Left colon (tissue), 2 donors: ENCODE results near the gene FGF9. TPM values are rescaled to one million over a fixed set of nuclear protein-coding genes. Genes with fewer than 3 reads are reported as not detected.
A peak's percentile ranks its signal among the peaks of the same experiment; 100 is the strongest.

Experiments used
- ATAC-seq: fragments of 200-7000 bp; cut with Tn5 transposase; one replicate; pipeline ENCODE4 v1.9.1; 2020; ENCODE audit warnings: mild to moderate bottlenecking, moderate library complexity
- DNase-seq, 2 donors: peaks; one replicate each; pipeline ENCODE4 v3.0.0-alpha.2; 2020
- intact Hi-C, 2 donors: fragments of 100-400 bp; cut with DNase I in 1 of 2; cut with micrococcal nuclease in 1 of 2; formaldehyde crosslinking; loops; one replicate each; pipeline versions ENCODE4 v1.11.2 to v1.14.0; 2022; cut with DNase I, micrococcal nuclease
- total RNA-seq, 2 donors: library from RNA; stranded (reverse); fragmentation: NEBNext Ultra II Directional; extraction: Animal tissue kit (Norgen Biotek cat#: 25700); gene quantifications; one replicate each; pipeline ENCODE4 v1.2.1, GENCODE V29; 2021
- donor health status: DM: no; HTN: no; CAD: no.
- donor health status: DM: yes; HTN: yes; CAD: no.

Gene FGF9
- total RNA-seq, 2 donors from 2014 or later = 0.61 to 4.5 TPM

DNA sequence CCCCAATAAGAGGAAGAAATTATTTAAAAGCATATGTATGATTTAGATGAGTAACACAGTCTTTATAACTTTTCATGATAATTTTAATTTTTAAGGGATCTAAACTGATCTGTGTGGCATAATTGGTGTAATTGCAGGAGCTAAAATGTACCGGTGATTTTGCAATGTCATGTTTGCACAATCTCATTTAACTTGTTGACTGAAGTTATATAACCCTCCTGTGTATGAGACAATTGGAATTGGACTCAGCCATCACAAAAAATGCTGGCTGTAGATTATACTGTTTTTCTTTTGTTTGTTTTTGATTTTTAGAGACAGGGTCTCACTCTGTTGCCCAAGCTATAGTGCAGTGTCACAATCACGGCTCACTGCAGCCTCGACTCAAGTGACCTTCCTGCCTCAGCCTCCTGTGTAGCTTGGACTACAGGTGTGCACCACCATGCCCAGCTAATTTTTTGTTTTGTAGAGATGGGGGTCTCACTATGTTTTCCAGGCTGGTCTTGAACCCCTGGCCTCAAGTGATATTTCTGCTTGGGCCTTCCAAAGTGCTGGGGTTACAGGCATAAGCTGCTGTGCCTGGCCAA lies 26.1 kb downstream of the FGF9 start:
- ATAC-seq (peak; percentile 89), DNase-seq (no peak)
- intact Hi-C loops = no loop called here

DNA sequence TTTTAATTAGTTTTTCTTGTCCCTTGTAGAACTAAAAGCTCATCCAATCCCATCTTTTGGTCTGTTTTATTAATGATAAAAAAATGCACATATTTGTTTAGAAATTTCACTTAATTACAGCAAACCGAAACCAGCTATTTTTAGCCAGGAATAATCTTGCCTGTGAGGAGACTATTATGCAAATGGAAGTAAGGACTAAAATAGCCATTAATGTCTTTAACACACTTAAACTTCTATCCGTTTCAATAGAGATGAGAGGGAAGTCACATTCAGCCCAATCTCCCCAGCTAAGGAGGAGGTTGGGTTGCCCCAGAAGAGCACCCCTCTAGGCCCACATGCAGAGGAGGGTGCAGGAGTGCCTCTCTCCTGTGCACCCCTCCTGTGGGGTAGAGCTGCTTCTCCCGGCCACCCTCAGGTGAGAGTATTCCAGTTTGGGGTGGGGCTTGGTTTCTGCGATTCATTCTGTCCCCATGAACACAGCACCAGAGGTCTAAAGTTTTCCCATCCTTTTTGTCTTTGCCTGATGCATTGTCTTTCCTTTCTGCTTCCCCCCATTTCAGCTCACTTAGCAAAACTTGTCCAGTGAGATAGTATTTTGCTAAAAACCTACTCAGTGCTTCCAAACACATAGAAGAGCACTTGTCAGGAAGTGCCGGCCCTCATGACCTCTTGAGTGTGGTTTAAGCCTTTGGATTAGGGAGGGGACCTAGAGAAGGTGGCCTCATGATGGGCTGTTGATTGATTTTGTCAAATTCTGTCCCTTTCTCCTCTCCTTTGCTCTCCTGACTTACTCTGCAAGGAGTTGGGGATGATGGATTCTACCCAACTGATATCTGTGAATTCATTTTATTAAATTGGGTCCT lies 28.2 kb downstream of the FGF9 start:
- ATAC-seq (no peak), DNase-seq (no peak)
- intact Hi-C loops = no loop called here

DNA sequence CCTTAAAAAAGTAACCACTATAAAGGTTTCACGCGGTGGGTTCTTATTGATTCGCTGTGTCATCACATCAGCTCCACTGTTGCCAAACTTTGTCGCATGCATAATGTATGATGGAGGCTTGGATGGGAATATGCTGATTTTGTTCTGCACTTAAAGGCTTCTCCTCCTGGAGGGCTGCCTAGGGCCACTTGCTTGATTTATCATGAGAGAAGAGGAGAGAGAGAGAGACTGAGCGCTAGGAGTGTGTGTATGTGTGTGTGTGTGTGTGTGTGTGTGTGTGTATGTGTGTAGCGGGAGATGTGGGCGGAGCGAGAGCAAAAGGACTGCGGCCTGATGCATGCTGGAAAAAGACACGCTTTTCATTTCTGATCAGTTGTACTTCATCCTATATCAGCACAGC lies 30.6 kb downstream of the FGF9 start:
- DNase-seq (no peak), ATAC-seq (no peak)
- intact Hi-C loops = no loop called here

DNA sequence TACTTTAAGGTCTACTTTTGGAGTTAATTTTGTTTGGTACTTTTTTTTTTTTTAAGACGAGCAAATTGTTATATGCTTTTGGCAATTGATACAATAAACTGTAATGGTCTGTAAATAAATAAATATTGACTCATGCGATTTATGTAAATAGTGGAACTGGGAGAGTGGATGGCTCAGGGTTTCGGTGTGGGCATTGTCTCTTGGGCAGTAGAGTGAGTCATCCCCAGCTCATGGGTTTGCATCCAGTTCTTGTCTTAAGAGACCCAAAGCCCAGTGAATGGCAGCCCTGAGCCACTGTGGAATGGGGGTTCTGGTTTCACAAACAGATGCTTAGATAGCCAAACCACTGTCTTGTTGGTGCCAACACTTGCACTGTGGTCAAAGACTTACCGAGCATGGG lies 33.0 kb downstream of the FGF9 start:
- no peak for DNase-seq
- ATAC-seq = peak; percentile 26
- intact Hi-C loops = no loop called here

DNA sequence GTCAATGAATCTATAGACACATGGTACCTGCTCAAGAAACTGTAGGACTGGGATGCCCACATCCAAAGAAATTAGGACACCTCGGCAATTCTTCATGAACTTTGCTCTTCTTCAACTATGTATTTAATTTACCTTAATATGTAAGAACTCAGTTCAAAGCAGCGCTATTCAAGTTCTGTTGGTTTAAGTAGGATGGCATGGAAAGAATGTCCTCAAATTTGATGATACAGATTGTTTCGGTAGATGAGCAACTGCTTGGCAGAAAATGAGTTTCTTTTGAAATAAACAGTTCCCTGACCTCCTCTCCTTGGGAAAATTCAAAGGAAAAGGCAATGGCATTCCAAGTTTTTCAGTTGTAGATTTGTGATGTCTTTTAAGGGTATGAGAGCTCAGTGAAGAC lies 36.7 kb downstream of the FGF9 start:
- ATAC-seq (no peak), DNase-seq (no peak)
- intact Hi-C loops = no loop called here

DNA sequence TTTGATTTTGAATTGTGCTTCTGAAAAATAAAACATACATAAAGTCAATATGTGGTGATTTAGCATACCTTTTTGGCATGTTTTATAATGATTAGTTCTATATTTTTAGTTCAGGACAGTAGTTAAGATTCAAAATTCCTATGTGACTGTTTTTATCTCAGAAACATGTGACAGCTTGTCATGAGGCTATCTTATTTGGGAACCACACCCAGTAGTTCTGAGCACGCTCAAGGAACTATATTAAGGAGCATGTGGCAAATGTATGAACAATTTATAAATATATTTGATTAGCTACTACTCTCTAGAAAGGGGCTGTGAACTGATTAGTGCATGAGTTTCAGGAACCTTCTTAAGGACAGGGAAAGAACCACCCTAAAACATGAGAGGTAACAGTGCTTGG lies 38.8 kb downstream of the FGF9 start:
- intact Hi-C loops = no loop called here
- ATAC-seq = no peak
- no peak for DNase-seq

DNA sequence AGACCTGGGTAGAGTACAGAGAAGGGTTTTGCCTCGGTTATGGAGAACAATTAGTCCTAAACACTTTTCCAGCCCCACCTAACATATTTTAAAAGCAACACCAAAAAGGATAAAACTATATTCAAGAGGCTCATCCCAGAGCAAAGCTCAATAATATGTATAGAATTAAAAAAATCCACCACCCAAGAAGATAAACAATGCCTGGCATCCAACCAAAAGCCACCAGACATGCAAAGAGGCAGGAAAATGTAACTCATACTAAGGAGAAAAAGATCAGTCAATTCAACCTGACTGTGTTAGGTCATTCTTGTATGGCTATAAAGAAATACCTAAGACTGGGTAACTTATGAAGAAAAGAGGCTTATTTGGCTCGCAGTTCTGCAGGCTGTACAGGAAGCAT lies 39.3 kb downstream of the FGF9 start:
- intact Hi-C loops = no loop called here
- ATAC-seq = no peak
- DNase-seq = no peak

DNA sequence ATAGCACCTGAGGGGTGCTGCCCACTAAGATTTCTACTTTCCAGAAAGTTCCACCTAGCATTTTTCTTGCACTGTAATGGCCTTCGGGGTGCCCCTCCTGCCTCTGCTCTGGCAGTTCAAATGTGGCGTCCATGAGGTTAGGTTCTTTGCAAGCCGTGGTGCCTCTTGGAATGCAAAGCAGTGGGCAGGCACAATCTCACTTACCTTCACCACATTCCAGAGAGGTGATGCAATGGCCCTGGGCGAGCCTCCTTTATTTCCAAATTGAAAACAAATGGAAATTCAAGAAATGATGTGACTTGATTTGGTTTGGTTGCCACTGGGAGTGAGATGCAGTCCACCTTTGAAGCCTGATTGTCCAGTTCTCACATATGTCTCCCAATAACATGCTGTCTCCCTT lies 46.9 kb downstream of the FGF9 start:
- intact Hi-C loops = no loop called here
- ATAC-seq (no peak), DNase-seq (no peak)

DNA sequence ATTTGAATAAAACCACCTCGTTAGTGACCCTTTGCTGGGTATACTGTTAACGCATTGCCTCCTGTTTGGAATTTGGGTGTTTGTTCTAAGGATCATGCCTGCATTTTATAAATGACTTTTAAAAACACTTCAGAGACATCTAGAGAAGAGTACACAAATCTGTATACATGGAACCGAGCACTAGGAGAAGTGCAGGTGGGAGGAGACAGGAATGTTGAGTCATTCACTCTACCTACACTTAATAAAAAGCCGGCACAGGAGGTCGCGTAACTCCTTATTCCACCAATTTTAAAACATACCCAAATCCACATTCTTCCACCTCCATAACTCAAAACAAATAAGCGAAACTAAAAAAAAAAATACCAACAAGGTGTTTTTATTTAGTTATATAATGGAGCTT lies 48.6 kb downstream of the FGF9 start:
- ATAC-seq (no peak), DNase-seq (no peak)
- intact Hi-C loops = no loop called here

DNA sequence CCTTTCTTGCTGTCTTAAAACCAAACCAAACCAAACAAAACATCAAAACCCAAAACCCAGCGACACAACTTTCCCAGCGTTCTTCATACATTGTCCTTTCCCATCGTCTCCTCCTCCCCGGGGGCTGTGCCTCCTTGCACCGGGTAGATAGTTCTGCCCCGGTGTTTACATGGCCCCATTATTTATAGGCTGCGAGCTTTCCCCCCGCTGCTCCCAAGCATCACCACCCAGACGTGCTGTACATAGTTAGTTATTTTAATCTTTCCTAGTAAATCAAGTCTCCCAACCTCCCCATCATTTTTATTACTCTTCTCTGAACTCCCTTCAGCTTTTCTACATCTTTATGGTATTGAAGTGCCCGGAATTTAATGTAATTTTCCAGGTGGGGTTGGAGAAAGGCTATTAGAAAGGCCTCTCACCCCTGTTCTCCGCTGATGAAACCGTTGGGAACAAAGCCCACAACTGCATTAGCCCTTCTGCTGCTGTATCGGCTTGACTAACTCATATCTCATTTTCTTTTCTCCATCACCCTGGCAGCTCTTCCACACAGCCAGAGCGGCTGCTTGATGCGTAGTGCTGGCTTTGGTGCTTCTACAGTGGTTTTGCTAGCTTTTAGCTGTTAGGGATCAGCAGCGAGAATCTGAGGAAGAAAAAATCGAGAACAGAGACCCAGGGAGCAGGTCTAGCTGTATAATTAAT lies 53.1 kb downstream of the FGF9 start:
- DNase-seq (no peak), ATAC-seq (no peak)
- intact Hi-C loops = no loop called here

DNA sequence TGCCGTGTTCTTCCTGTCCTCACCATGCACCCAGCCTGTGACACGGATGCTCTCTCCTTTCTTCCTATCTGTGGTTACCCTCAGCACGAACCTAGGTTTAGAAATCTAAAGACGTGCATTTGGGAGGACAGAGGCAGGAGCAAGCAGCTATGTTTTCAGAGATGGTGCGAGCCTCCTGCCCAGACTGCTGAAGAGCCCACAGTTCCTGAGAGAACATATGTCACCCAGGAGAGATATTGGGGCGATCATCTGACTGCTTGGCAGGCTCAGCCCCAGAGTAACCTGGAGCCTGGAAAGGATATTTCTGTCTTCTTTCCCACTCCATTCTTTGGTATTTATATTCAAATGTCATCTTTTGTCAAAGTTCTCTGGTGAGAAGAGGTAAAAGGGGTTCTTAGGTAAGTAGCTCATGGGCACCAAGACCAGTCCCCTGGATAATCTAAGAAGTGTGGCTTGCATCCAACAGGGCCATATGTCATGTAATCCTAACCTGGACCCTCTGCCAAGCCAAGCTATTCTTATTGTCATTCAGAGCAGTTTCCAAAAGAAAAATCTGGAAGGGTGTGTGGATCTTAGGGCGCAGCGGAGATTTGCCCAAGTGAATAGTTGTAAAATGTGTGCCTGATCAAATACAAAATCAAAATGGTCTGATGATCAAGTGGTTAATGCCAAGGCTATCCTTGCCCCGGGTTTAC lies 59.5 kb downstream of the FGF9 start:
- intact Hi-C loops = no loop called here
- ATAC-seq = no peak

DNA sequence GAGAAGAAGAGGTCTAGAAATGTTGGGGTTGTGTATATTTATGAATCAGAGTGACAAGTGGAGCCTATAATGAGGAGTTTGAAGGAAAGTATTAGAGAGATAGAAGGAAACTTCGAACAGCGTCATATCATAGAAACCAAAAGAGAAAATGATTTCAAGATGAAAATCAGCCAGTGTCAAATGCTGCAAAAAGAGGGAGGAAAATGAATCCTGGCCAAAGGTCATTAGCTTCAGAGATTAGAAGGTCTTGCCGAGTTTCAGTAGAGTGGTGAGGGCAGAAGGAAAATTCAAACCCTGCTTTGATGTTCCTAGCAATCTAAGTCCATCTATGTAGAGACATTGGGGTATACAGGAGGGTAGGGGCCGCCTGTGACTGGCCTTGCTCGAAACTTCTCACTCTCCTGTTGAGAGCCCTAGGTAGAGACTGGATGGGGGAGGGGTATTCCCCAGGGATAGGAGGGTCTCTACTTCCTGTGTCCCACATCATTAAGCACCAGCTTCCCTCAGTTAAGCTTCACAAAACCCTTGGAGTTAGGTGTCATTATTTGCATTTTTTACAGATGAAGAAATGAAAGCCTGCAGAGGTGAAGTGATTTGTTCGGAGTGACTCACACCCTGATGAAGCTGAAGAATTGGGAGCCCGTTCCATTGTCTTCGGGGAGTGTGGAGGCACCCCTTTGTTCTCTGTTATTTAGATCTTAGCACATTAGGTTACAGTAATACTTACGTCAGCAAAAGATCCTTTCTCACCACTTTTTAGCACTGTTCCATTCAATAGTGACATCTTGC lies 62.8 kb downstream of the FGF9 start:
- peak; percentile 35 for ATAC-seq
- intact Hi-C loops = no loop called here

More for the DNA sequence above, 59.5 kb downstream of the FGF9 start:
- no peak for DNase-seq

DNA sequence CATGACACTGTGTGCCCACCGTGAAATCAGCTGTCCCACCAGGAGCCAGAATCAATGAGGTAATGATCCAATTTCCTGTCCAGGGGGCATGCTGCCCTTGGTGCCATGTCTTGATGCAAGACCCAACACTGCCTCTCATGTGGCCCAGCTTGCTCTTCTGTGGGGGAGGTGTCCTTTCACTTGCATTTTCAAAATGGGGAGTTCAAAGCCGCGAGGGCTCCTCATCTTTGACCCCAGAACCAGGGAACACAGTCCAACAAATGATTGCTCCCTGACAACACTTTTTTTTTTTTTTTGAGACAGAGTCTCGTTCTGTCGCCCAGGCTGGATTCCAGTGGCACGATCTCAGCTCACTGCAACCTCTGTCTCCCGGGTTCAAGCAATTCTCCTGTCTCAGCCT lies 64.1 kb downstream of the FGF9 start:
- intact Hi-C loops = no loop called here
- ATAC-seq (no peak), DNase-seq (no peak)

More for the DNA sequence above, 62.8 kb downstream of the FGF9 start:
- DNase-seq = no peak

DNA sequence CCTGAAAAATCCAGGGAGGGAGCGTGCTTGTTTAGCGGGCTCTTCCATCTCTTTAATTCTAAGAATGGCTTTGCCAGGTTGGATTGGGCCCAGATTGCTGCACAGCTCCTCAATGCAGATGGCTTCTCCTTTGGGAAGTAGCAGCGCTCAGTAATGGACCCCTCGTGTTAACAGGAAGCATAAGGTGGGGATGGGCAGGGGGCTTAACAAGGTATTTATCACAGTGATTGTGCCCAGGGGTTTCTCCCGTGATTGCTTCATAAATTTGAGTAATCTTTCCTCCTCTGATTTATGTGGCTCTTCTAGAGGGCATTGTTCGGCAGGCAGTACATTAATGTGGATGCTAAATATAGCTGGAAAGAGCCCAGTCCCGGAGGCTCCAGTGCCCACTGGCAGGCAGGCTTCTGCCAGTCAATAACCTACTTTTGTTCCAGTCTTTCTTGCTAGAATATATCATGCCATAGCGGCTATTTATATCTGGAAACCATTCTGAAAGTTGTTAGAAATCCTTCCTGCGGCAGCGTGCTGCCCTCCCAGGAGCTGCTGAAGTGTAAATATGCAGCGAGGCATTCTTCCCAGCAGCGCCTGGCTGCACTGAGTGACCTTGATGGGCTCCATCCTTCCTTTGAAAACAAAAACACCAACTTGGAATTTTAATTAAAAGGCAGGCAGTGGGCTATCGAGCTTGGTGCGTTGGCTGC lies 65.0 kb downstream of the FGF9 start:
- no peak for ATAC-seq
- DNase-seq = no peak
- intact Hi-C loops = no loop called here

DNA sequence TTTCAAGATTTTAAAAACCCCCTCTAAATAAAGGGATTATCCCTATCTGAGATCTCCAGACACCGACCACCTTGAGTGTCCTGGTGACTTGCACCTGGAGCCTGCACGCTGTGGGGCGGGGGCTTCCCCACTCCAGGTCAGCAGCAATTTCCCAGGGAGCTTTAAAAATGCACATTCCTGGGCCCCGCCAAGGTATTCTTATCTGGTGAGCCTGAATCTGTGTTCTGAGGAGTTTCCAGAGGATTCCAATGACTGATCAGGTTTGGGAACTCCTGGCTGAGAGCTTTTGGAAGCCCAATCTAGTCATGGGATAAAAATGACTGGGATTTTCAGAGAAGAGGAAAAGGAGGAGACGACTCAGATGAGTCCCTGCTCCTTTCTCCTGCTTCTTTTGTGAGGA lies 66.1 kb downstream of the FGF9 start:
- ATAC-seq (no peak), DNase-seq (no peak)
- intact Hi-C loops = no loop called here

DNA sequence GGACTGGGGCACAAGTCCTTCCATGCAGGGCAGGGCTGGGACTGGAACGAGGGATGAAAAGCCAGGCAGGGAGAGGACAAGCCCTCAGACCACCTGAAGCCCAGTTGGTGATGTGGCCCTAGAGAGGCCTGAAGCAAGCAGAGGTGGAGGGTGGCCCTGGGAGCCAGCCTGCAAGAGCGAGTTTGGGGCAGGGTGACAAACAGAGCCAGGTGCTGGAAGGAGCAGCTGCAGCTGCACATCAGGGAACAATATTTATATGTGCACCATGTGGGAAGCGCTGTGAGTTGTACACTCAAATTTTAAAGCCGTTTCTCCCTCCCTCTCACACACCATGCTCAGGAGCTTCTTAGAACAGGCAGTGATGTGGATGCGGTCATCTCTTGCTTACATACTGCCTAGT lies 67.8 kb downstream of the FGF9 start:
- ATAC-seq (no peak), DNase-seq (no peak)
- intact Hi-C loops = no loop called here

DNA sequence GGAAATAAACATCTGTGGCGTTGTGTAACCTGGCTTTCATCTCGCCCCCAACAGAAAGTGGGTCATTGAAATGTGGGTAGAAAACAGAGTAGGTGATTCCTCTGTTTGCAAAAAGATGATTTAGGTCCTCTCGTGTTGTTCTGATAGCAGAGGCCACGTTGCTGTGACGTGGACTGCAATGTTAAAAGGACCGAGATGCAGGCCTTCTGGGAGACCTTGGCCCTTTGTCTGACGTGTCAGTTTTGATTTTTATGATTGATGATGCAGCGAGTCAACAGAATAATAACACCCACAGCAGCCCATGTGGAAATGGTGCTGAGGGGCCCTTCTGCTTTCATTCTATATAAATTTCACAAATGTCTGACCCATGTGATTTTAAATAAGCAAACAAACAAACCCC lies 68.9 kb downstream of the FGF9 start:
- DNase-seq (no peak), ATAC-seq (no peak)
- intact Hi-C loops = no loop called here

DNA sequence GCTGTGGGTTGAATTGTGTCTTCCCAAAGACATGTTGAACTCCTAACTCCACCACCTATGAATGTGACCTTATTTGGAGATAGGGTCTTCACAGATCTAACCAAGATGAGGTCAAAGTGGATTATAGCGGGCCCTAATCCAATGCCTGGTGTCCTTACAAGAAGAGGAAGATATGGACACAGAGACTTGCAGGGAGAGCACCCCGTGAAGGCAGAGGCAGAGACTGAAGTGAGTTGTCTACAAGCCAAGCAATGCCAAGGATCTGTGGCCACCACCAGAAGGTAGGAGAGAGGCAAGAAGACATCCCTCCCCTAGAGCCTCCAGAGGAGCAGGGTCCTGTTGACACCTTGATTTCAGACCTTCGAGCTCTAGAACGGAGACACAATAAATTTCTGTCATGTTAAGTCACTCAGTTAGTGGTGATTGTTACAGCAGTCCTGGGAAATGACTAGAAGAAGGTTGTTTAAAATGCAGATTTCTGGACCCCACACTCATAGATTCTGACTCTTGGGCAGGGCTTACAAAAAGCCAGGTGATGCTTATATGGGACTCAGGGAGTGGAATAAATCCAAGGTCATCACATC lies 70.6 kb downstream of the FGF9 start:
- no peak for DNase-seq
- intact Hi-C loops = no loop called here
- ATAC-seq = peak; percentile 45
